Measurements from ENCODE around the gene FBXL14. TPM values are rescaled to one million over a fixed set of nuclear protein-coding genes. Genes with fewer than 3 reads are reported as not detected.

The FBXL14 gene
- total RNA-seq, 2 experiments from 2014 or later = 27.5 to 28.9 TPM

DNA sequence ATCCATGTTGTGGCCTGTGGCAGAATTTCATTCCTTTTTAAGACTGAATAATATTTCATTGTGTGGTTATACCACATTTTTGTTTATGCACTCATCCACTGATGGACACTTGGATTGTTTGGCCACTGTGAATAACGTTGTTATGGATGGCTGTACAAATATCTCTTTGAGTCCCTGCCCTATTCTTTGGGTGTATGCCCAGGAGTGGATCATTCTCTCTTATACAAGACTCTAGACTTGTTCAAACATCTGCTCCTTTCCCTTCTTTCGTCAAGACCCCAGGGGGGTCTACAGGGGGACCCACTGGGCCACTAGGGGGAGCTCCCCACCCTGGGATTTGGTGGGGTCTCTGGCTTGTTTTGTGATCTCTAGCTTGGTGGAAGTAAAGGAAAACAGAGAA, 77.4 kb downstream of the FBXL14 start:
- no peaks in the 10 kb centered on the region for H3K36me3 Mint-ChIP-seq (ENCODE audit: low read depth)
- CTCF ChIA-PET = interaction anchor here (1.2 kb wide), 1 partner anchor 88 kb away, joined by 3 read pairs; no protein-coding TSS in a partner anchor
- H3K27ac Mint-ChIP-seq = no peak overlapping the region
- H3K9me3 Mint-ChIP-seq (ENCODE audit: insufficient read depth) = peaks cover 10% of the 10 kb centered on the region
- no peaks in the 10 kb centered on the region for H3K4me1 Mint-ChIP-seq (ENCODE audit: low read depth)
- ATAC-seq = no peak
- no peak for DNase-seq
- H3K4me3 Mint-ChIP-seq = no peak overlapping the region
- POLR2A ChIA-PET = no interaction called here
- H3K27me3 Mint-ChIP-seq (ENCODE audit: low read depth) = peaks cover 57% of the 10 kb centered on the region

Other genes starting within 250 kb of the FBXL14 start
- not detected for gene WNT5B, start 34.6 kb upstream of the FBXL14 start, total RNA-seq
- 10 to 100 TPM; 64.4 to 68.3 TPM for gene ADIPOR2, start 96.5 kb upstream of the FBXL14 start, total RNA-seq
- gene LRTM2, start 226.0 kb upstream of the FBXL14 start, total RNA-seq = not detected

All from activated CD8-positive, alpha-beta T cell treated with anti-CD3 and anti-CD28 coated beads, Interleukin-2, amount 10 ng/mL, durations not matched to agents 7 days and 5 days (primary cell).